ENCODE data around the gene EIF3F.
A peak's percentile ranks its signal among the peaks of the same experiment; 100 is the strongest.

Gene EIF3F, protein sequence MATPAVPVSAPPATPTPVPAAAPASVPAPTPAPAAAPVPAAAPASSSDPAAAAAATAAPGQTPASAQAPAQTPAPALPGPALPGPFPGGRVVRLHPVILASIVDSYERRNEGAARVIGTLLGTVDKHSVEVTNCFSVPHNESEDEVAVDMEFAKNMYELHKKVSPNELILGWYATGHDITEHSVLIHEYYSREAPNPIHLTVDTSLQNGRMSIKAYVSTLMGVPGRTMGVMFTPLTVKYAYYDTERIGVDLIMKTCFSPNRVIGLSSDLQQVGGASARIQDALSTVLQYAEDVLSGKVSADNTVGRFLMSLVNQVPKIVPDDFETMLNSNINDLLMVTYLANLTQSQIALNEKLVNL

GRCh38 chr11:7986768-7987559, at the start of gene EIF3F:
TSS of gene EIF3F (plus strand) at chr11:7987337. CDS start at chr11:7987353, 16 bp downstream.
- DNase-seq: peak; percentile 84

GRCh38 chr11:7941146-7941545, 46.0 kb upstream of the EIF3F start:
- no peak overlapping the region for H3K27ac Mint-ChIP-seq
- H3K36me3 Mint-ChIP-seq (ENCODE audit: low read depth): peaks cover 5% of the 10 kb centered on the region
- no peak overlapping the region for H3K4me3 Mint-ChIP-seq
- DNase-seq: no peak
- H3K9me3 Mint-ChIP-seq: peaks cover 22% of the 10 kb centered on the region
- peaks cover 7% of the 10 kb centered on the region for H3K27me3 Mint-ChIP-seq (ENCODE audit: low read depth, poor library complexity)
- H3K4me1 Mint-ChIP-seq: no peaks in the 10 kb centered on the region
- no peak for TF ChIP-seq CTCF (IDR thresholded peaks at IDR 0.05)

More at GRCh38 chr11:7986768-7987559, at the start of gene EIF3F:
- Mint-ChIP-seq H3K27ac (peak within 1 kb of the TSS; percentile 90), H3K36me3 (ENCODE audit: low read depth) (peaks cover 11% of the 10 kb centered on the region), H3K4me3 (peak within 1 kb of the TSS; percentile 99), H3K9me3 (no peaks in the 10 kb centered on the region), H3K27me3 (ENCODE audit: low read depth, poor library complexity) (no peaks in the 10 kb centered on the region), H3K4me1 (peaks cover 23% of the 10 kb centered on the region)
- peak; percentile 80 for TF ChIP-seq CTCF (IDR thresholded peaks at IDR 0.05)

DNA sequence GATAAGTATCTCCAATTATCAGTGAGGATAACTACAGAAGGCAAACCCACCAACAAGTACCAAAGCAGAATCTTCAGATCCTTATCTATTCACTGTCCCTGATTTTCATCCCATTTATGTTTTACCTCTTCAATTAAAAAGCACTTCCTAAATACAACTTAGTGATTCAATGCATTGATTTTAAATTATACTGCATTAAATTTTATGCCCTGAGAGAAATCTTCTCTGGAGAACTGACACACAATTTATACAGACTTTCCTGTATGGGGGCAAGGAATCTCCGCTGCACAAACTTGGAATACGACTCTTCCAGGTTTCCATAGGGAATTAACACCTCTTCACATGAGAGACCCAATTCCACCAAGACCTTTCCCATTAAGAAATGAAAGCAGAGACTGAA, 45.5 kb upstream of the EIF3F start, which contains the start of gene OR10A3:
Gene OR10A3, minus strand, starts transcription at position 101 of the 400 bp plus-strand sequence. CDS start 2,188 bp downstream, outside the sequence.
- Mint-ChIP-seq H3K4me3 (no peak within 1 kb of the TSS), H3K27me3 (ENCODE audit: low read depth, poor library complexity) (peaks cover 7% of the 10 kb centered on the region), H3K27ac (no peak within 1 kb of the TSS), H3K4me1 (no peaks in the 10 kb centered on the region), H3K9me3 (peaks cover 22% of the 10 kb centered on the region), H3K36me3 (ENCODE audit: low read depth) (peaks cover 5% of the 10 kb centered on the region)
- TF ChIP-seq CTCF (IDR thresholded peaks at IDR 0.05): no peak
- no peak for DNase-seq

GRCh38 chr11:7944123-7944522, 43.0 kb upstream of the EIF3F start:
- Mint-ChIP-seq H3K4me3 (no peak overlapping the region), H3K4me1 (no peaks in the 10 kb centered on the region), H3K27me3 (ENCODE audit: low read depth, poor library complexity) (peaks cover 10% of the 10 kb centered on the region), H3K9me3 (peaks cover 22% of the 10 kb centered on the region), H3K36me3 (ENCODE audit: low read depth) (peaks cover 5% of the 10 kb centered on the region), H3K27ac (no peak overlapping the region)
- no peak for DNase-seq
- no peak for TF ChIP-seq CTCF (IDR thresholded peaks at IDR 0.05)

DNA sequence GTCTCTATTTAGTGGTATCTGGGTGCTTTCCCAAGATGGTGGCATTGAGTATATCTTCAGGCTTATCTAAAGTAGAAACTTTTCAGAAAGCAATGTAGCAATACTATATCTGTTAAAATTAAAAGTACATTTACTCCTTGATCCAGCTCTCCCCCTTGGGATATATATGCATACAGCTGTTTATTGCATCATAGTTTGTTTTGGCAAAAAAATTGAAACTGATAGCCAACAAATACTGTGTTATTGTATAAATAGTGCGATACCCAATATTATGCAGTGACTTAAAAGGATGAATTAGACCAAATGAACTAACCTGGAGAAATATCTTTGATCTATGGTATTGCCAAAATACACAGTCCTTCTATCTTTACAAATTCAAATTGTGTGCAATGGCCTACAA, 37.2 kb upstream of the EIF3F start:
- Mint-ChIP-seq H3K27me3 (ENCODE audit: low read depth, poor library complexity) (peaks cover 7% of the 10 kb centered on the region), H3K4me3 (no peak overlapping the region), H3K9me3 (no peaks in the 10 kb centered on the region), H3K36me3 (ENCODE audit: low read depth) (no peaks in the 10 kb centered on the region), H3K27ac (no peak overlapping the region), H3K4me1 (no peaks in the 10 kb centered on the region)
- DNase-seq: no peak
- TF ChIP-seq CTCF (IDR thresholded peaks at IDR 0.05): no peak

All from nephron progenitor cell (in vitro differentiated cells).